SK-N-SH treated with all-trans-retinoic acid at 6 μM for 48 hours (cell line): ENCODE results near the gene CCNL2.

Source experiments
- ATAC-seq: fragments of 200-7000 bp; cut with Tn5 transposase; 3 replicates; pipeline ENCODE4 v1.9.1; 2020; ENCODE audit warnings: mild to moderate bottlenecking, moderate library complexity
- ARNTL ChIP-seq: fragments of 450-650 bp; formaldehyde crosslinking; IDR thresholded peaks from 2 replicates; pipeline ENCODE4 v1.5.0; 2020; ENCODE audit warnings: low read depth, mild to moderate bottlenecking, moderate library complexity, borderline replicate concordance
- BACH2 ChIP-seq: fragments of 250-450 bp; sonication (Bioruptor Pico); IDR thresholded peaks from 2 replicates; pipeline ENCODE4 v1.9.0; 2021; ENCODE audit warnings: mild to moderate bottlenecking, borderline replicate concordance
- CSDC2 ChIP-seq: fragments of 250-450 bp; sonication (Bioruptor Pico); IDR thresholded peaks from 2 replicates; pipeline ENCODE4 v1.5.0; 2020; ENCODE audit warnings: mild to moderate bottlenecking, moderate library complexity
- ESRRG ChIP-seq: fragments of 250-450 bp; sonication (Bioruptor Pico); IDR thresholded peaks from 2 replicates; pipeline ENCODE4 v1.6.1; 2021; ENCODE audit warnings: mild to moderate bottlenecking
- GLIS3 ChIP-seq: fragments of 250-450 bp; sonication (Bioruptor Pico); IDR thresholded peaks from 2 replicates; pipeline ENCODE4 v1.5.0; 2020; ENCODE audit warnings: mild to moderate bottlenecking, moderate library complexity
- ISL1 ChIP-seq: fragments of 250-450 bp; sonication (Bioruptor Pico); IDR thresholded peaks from 2 replicates; pipeline ENCODE4 v2.1.2; 2022; ENCODE audit warnings: mild to moderate bottlenecking, moderate library complexity
- PATZ1 ChIP-seq: fragments of 250-450 bp; sonication (Bioruptor Pico); IDR thresholded peaks from 2 replicates; pipeline ENCODE4 v1.8.0; 2020; ENCODE audit warnings: mild to moderate bottlenecking, moderate library complexity, borderline replicate concordance
- PPARA ChIP-seq: fragments of 250-450 bp; sonication (Bioruptor Pico); IDR thresholded peaks from 2 replicates; pipeline ENCODE4 v1.5.0; 2020; ENCODE audit warnings: mild to moderate bottlenecking, borderline replicate concordance
- RARB ChIP-seq: fragments of 250-450 bp; sonication (Bioruptor Pico); IDR thresholded peaks from 2 replicates; pipeline ENCODE4 v1.8.0; 2021; ENCODE audit warnings: mild to moderate bottlenecking, moderate library complexity
- SNAI2 ChIP-seq: fragments of 250-450 bp; sonication (Bioruptor Pico); IDR thresholded peaks from 2 replicates; pipeline ENCODE4 v1.5.0; 2020; ENCODE audit warnings: mild to moderate bottlenecking, moderate library complexity
- TCF4 ChIP-seq: fragments of 250-450 bp; sonication (Bioruptor Pico); IDR thresholded peaks from 2 replicates; pipeline ENCODE4 v1.8.0; 2021; ENCODE audit warnings: mild to moderate bottlenecking, moderate library complexity, borderline replicate concordance
- TOX ChIP-seq: fragments of 250-450 bp; sonication (Bioruptor Pico); IDR thresholded peaks from 2 replicates; pipeline ENCODE4 v1.8.0; 2021; ENCODE audit warnings: mild to moderate bottlenecking, moderate library complexity, borderline replicate concordance
- ZC3H10 ChIP-seq: fragments of 250-450 bp; sonication (Bioruptor Pico); IDR thresholded peaks from 2 replicates; pipeline ENCODE4 v1.5.1; 2021; ENCODE audit warnings: mild to moderate bottlenecking, moderate library complexity
- ZFP3 ChIP-seq: fragments of 250-450 bp; sonication (Bioruptor Pico); IDR thresholded peaks from 2 replicates; pipeline ENCODE4 v1.5.0; 2020; ENCODE audit warnings: mild to moderate bottlenecking, moderate library complexity
- ZFP30 ChIP-seq: fragments of 450-650 bp; formaldehyde crosslinking; IDR thresholded peaks from 2 replicates; pipeline ENCODE4 v1.5.0; 2022; ENCODE audit warnings: mild to moderate bottlenecking, moderate library complexity
- ZNF565 ChIP-seq: fragments of 450-650 bp; formaldehyde crosslinking; conservative IDR thresholded peaks from 2 replicates; pipeline ENCODE4 v1.5.0; 2020; ENCODE audit warnings: low read depth, mild to moderate bottlenecking, moderate library complexity
- ZNF70 ChIP-seq: fragments of 450-650 bp; formaldehyde crosslinking; IDR thresholded peaks from 2 replicates; pipeline ENCODE4 v1.5.0; 2020; ENCODE audit warnings: mild to moderate bottlenecking, moderate library complexity
- ZNF8 ChIP-seq: fragments of 450-650 bp; formaldehyde crosslinking; IDR thresholded peaks from 2 replicates; pipeline ENCODE4 v1.5.0; 2020; ENCODE audit warnings: mild to moderate bottlenecking, moderate library complexity
- TF ChIP-seq, protein P1 (sequence below): fragments of 250-450 bp; sonication (Bioruptor Pico); IDR thresholded peaks from 2 replicates; pipeline ENCODE4 v1.5.1; 2021; ENCODE audit warnings: mild to moderate bottlenecking, moderate library complexity
- TF ChIP-seq, protein P2 (sequence below): fragments of 250-450 bp; sonication (Bioruptor Pico); IDR thresholded peaks from 2 replicates; pipeline ENCODE4 v1.5.1; 2020; ENCODE audit warnings: low read depth, mild to moderate bottlenecking, moderate library complexity
- TF ChIP-seq, protein P3 (sequence below): fragments of 250-450 bp; sonication (Bioruptor Pico); IDR thresholded peaks from 2 replicates; pipeline ENCODE4 v1.8.0; 2021; ENCODE audit warnings: low read depth, mild to moderate bottlenecking, moderate library complexity, borderline replicate concordance

The CCNL2 gene

GRCh38 chr1:1351511-1352427 lies 47.4 kb downstream of the CCNL2 start:
- no peak for ATAC-seq

GRCh38 chr1:1349256-1350012 lies 49.7 kb downstream of the CCNL2 start, which contains the start of gene DVL1:
TSS of gene DVL1 (minus strand) at chr1:1349418. CDS start at chr1:1349065, 353 bp downstream.
- ATAC-seq = peak; percentile 37
- no peak for TF ChIP-seq ZFP3 (CRISPR knock-in tag)
- TF ChIP-seq ZNF70 = no peak

More at GRCh38 chr1:1351511-1352427, 47.4 kb downstream of the CCNL2 start:
- TF ChIP-seq PATZ1 (CRISPR knock-in tag) = no peak
- no peak for TF ChIP-seq ZNF70
- TF ChIP-seq, protein P1, sequence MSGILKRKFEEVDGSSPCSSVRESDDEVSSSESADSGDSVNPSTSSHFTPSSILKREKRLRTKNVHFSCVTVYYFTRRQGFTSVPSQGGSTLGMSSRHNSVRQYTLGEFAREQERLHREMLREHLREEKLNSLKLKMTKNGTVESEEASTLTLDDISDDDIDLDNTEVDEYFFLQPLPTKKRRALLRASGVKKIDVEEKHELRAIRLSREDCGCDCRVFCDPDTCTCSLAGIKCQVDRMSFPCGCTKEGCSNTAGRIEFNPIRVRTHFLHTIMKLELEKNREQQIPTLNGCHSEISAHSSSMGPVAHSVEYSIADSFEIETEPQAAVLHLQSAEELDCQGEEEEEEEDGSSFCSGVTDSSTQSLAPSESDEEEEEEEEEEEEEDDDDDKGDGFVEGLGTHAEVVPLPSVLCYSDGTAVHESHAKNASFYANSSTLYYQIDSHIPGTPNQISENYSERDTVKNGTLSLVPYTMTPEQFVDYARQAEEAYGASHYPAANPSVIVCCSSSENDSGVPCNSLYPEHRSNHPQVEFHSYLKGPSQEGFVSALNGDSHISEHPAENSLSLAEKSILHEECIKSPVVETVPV (CRISPR knock-in tag) = no peak
- no peak for TF ChIP-seq BACH2 (CRISPR knock-in tag)
- TF ChIP-seq CSDC2 (CRISPR knock-in tag) = no peak
- TF ChIP-seq ZNF8 (CRISPR knock-in tag) = no peak
- no peak for TF ChIP-seq ARNTL (CRISPR knock-in tag)

- TF ChIP-seq TCF4 (CRISPR knock-in tag) (no peak), ESRRG (CRISPR knock-in tag) (no peak), ZFP30 (CRISPR knock-in tag) (no peak), ISL1 (CRISPR knock-in tag) (no peak), ZNF565 (CRISPR knock-in tag) (no peak), ZC3H10 (no peak), ZFP3 (CRISPR knock-in tag) (no peak), ARNTL (CRISPR knock-in tag) (no peak), PATZ1 (CRISPR knock-in tag) (no peak), TOX (CRISPR knock-in tag) (no peak), ZNF70 (no peak), ZNF8 (CRISPR knock-in tag) (no peak), RARB (CRISPR knock-in tag) (no peak), SNAI2 (CRISPR knock-in tag) (no peak), PPARA (CRISPR knock-in tag) (no peak), GLIS3 (CRISPR knock-in tag) (no peak)
- TF ChIP-seq, protein P2, sequence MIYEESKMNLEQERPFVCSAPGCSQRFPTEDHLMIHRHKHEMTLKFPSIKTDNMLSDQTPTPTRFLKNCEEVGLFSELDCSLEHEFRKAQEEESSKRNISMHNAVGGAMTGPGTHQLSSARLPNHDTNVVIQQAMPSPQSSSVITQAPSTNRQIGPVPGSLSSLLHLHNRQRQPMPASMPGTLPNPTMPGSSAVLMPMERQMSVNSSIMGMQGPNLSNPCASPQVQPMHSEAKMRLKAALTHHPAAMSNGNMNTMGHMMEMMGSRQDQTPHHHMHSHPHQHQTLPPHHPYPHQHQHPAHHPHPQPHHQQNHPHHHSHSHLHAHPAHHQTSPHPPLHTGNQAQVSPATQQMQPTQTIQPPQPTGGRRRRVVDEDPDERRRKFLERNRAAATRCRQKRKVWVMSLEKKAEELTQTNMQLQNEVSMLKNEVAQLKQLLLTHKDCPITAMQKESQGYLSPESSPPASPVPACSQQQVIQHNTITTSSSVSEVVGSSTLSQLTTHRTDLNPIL (CRISPR knock-in tag) = no peak
- TF ChIP-seq, protein P3, sequence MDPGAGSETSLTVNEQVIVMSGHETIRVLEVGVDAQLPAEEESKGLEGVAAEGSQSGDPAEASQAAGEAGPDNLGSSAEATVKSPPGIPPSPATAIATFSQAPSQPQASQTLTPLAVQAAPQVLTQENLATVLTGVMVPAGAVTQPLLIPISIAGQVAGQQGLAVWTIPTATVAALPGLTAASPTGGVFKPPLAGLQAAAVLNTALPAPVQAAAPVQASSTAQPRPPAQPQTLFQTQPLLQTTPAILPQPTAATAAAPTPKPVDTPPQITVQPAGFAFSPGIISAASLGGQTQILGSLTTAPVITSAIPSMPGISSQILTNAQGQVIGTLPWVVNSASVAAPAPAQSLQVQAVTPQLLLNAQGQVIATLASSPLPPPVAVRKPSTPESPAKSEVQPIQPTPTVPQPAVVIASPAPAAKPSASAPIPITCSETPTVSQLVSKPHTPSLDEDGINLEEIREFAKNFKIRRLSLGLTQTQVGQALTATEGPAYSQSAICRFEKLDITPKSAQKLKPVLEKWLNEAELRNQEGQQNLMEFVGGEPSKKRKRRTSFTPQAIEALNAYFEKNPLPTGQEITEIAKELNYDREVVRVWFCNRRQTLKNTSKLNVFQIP (CRISPR knock-in tag) = no peak
- TF ChIP-seq, protein P1 (CRISPR knock-in tag) = no peak
- TF ChIP-seq, all 23 proteins: peak for 0
- 0 out of 3 replicates have a peak, but pooled peaks have one; percentile 2 for ATAC-seq
These were observed 50.5 kb downstream of the CCNL2 start for GRCh38 chr1:1348420-1349255.
